RWPE2 (cell line): Measurements from ENCODE around the gene MVK.

ENCODE experiments used
- ATAC-seq: fragments of 200-7000 bp; cut with Tn5 transposase; 3 replicates; pipeline ENCODE4 v1.9.1; 2021; ENCODE audit warnings: low read depth
- DNase-seq: peaks from one replicate; pipeline ENCODE4 v3.0.0-alpha.2; 2020; ENCODE audit warnings: low spot score
- H3K27ac ChIP-seq: fragments of 450-650 bp; 2 replicates; pipeline ENCODE4 v1.5.1; 2017; ENCODE audit warnings: mild to moderate bottlenecking; ENCODE audit not compliant: poor library complexity, severe bottlenecking
- H3K27me3 ChIP-seq: fragments of 250-450 bp; sonication (Bioruptor Pico); 2 replicates; pipeline ENCODE4 v1.5.1; 2021; ENCODE audit warnings: mild to moderate bottlenecking, moderate library complexity; ENCODE audit not compliant: insufficient read depth, poor library complexity, severe bottlenecking
- H3K36me3 ChIP-seq: fragments of 250-450 bp; sonication (Bioruptor Pico); 2 replicates; pipeline ENCODE4 v1.5.1; 2020; ENCODE audit warnings: low read depth, mild to moderate bottlenecking, moderate library complexity
- H3K4me1 ChIP-seq: fragments of 250-450 bp; sonication (Bioruptor Pico); 2 replicates; pipeline ENCODE4 v1.5.1; 2021; ENCODE audit warnings: mild to moderate bottlenecking, moderate library complexity; ENCODE audit not compliant: insufficient read depth, poor library complexity, severe bottlenecking
- H3K4me3 ChIP-seq: fragments of 250-450 bp; sonication (Bioruptor Pico); 2 replicates; pipeline ENCODE4 v1.5.1; 2021; ENCODE audit warnings: mild to moderate bottlenecking, moderate library complexity; ENCODE audit not compliant: severe bottlenecking
- H3K9me3 ChIP-seq: fragments of 250-450 bp; sonication (Bioruptor Pico); 2 replicates; pipeline ENCODE4 v1.5.1; 2021; ENCODE audit warnings: mild to moderate bottlenecking, moderate library complexity; ENCODE audit not compliant: severe bottlenecking
- CTCF ChIP-seq: fragments of 450-650 bp; IDR thresholded peaks from one replicate; pipeline ENCODE4 v1.5.1; 2017; ENCODE audit warnings: mild to moderate bottlenecking, moderate library complexity; ENCODE audit not compliant: poor library complexity, severe bottlenecking

The MVK gene

GRCh38 chr12:109557805-109558204 lies 15.8 kb upstream of the MVK start:
- Histone ChIP-seq H3K4me3 (no peak overlapping the region), H3K36me3 (no peaks in the 10 kb centered on the region; the same call in 1 of the 2 replicates), H3K4me1 (no peaks in the 10 kb centered on the region), H3K27me3 (peaks cover 20% of the 10 kb centered on the region), H3K27ac (no peak overlapping the region), H3K9me3 (no peaks in the 10 kb centered on the region)
- TF ChIP-seq CTCF = no peak
- no peak for DNase-seq
- no peak for ATAC-seq

GRCh38 chr12:109558374-109559199 lies 15.0 kb upstream of the MVK start:
- TF ChIP-seq CTCF = no peak
- H3K4me3 ChIP-seq = no peak overlapping the region
- peaks cover 1% of the 10 kb centered on the region; the same call in 1 of the 2 replicates for H3K36me3 ChIP-seq
- DNase-seq (no peak), ATAC-seq (no peak)
- no peaks in the 10 kb centered on the region for H3K4me1 ChIP-seq
- H3K9me3 ChIP-seq = no peaks in the 10 kb centered on the region
- peaks cover 12% of the 10 kb centered on the region for H3K27me3 ChIP-seq
- no peak overlapping the region for H3K27ac ChIP-seq

DNA sequence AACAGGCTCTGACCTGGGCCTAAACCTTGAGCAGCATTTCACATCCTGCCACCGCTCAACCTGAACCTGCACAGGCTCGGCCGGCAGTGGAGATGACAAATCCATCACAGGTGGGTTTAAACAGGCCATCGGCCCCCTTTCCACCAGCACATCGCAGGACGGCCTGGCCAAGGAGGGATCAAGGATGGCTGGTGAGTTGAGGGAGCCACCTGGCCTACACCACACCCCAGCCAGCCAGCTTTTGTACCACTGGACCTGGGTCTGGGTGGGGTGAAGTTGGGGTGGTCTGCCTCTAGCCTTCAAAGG lies 14.4 kb upstream of the MVK start:
- peaks cover 7% of the 10 kb centered on the region for H3K27me3 ChIP-seq
- H3K4me3 ChIP-seq = no peak overlapping the region
- no peaks in the 10 kb centered on the region for H3K9me3 ChIP-seq
- ATAC-seq (no peak), DNase-seq (no peak)
- peaks cover 3% of the 10 kb centered on the region; the same call in 1 of the 2 replicates for H3K36me3 ChIP-seq
- no peak for TF ChIP-seq CTCF
- no peak overlapping the region for H3K27ac ChIP-seq
- no peaks in the 10 kb centered on the region for H3K4me1 ChIP-seq

- ATAC-seq (no peak), DNase-seq (no peak)
- no peak overlapping the region for H3K4me3 ChIP-seq
- peaks cover 4% of the 10 kb centered on the region; the same call in 1 of the 2 replicates for H3K36me3 ChIP-seq
- H3K9me3 ChIP-seq = no peaks in the 10 kb centered on the region
- no peak for TF ChIP-seq CTCF
- H3K27ac ChIP-seq = no peak overlapping the region
- H3K4me1 ChIP-seq = no peaks in the 10 kb centered on the region
- peaks cover 2% of the 10 kb centered on the region for H3K27me3 ChIP-seq
Observed at GRCh38 chr12:109559601-109560000, 14.0 kb upstream of the MVK start.
